ENCODE results near the gene ZNF443.
"Not testable (repeated sequence)": the region's sequence is repeated elsewhere in the genome, so short reads cannot be mapped to it uniquely, and the experiment has no call there.

The ZNF443 gene

GRCh38 chr19:12425236-12425887 lies 15.5 kb downstream of the ZNF443 start:
- no peak overlapping the region for H3K27ac ChIP-seq
- no peaks in the 10 kb centered on the region for H3K4me1 ChIP-seq
- peaks cover 0 to 8% (median 0%) of the 10 kb centered on the region in 3 donors for H3K9me3 ChIP-seq
- no peak for TF ChIP-seq CTCF (IDR thresholded peaks at IDR 0.05)
- H3K36me3 ChIP-seq: peaks cover 2 to 23% (median 2%) of the 10 kb centered on the region in 3 donors
- DNase-seq: no peak
- H3K27me3 ChIP-seq: no peaks in the 10 kb centered on the region
- intact Hi-C loops (cut with DNase I; ENCODE audit: low total_unique reads): no loop called here
- H3K4me3 ChIP-seq: no peak overlapping the region

GRCh38 chr19:12417273-12417672 lies 23.5 kb downstream of the ZNF443 start:
- H3K27ac ChIP-seq; H3K4me3 ChIP-seq; intact Hi-C loops (cut with DNase I; ENCODE audit: low total_unique reads): not testable (repeated sequence)

DNA sequence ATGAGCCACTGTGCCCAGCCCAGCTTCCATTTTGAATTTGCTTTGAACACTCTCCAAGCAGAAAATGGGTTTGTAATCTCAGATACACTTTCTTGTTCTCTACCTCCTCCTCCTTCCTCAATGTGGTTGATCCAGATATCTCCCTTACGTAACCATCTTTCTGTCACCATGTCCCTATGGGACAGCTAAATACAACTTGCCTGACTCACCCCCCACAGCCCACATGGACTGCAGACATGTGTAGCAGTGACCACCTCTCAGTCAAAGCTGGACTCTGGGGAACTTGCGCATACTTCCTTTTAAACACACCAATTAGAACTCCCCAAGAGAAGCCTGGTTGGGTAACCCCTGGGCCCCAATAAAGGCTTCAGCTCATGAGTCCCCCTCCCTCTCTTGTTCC lies 28.9 kb downstream of the ZNF443 start:
- Histone ChIP-seq H3K36me3 (no peaks in the 10 kb centered on the region), H3K27ac (no peak overlapping the region), H3K9me3 (no peaks in the 10 kb centered on the region), H3K4me1 (no peaks in the 10 kb centered on the region), H3K4me3 (no peak overlapping the region), H3K27me3 (no peaks in the 10 kb centered on the region)
- intact Hi-C loops (cut with DNase I; ENCODE audit: low total_unique reads): no loop called here
- no peak for TF ChIP-seq CTCF (IDR thresholded peaks at IDR 0.05)
- no peak for DNase-seq

More at GRCh38 chr19:12417273-12417672, 23.5 kb downstream of the ZNF443 start:
- DNase-seq, H3K4me1 ChIP-seq, H3K27me3 ChIP-seq, H3K9me3 ChIP-seq: not testable (repeated sequence)
- H3K36me3 ChIP-seq: peaks cover 0 to 12% (median 0%) of the 10 kb centered on the region in 3 donors

- Histone ChIP-seq H3K27ac (peak within 1 kb of the TSS; percentile 77 to 85), H3K9me3 (no peaks in the 10 kb centered on the region), H3K27me3 (no peaks in the 10 kb centered on the region), H3K4me3 (peak within 1 kb of the TSS; percentile 66 to 92), H3K4me1 (peaks cover 0 to 10% (median 5%) of the 10 kb centered on the region in 4 donors), H3K36me3 (no peaks in the 10 kb centered on the region)
- DNase-seq: peak; percentile 98 to 99
- TF ChIP-seq CTCF (IDR thresholded peaks at IDR 0.05): peak; percentile 4 to 5
- intact Hi-C loops (cut with DNase I; ENCODE audit: low total_unique reads): no loop called here
Observed at GRCh38 chr19:12400633-12401502, 40.0 kb downstream of the ZNF443 start, which contains the start of gene ZNF799. Gene ZNF799, minus strand, starts transcription at chr19:12401271. Its CDS starts 201 bp downstream, at chr19:12401070.

DNA sequence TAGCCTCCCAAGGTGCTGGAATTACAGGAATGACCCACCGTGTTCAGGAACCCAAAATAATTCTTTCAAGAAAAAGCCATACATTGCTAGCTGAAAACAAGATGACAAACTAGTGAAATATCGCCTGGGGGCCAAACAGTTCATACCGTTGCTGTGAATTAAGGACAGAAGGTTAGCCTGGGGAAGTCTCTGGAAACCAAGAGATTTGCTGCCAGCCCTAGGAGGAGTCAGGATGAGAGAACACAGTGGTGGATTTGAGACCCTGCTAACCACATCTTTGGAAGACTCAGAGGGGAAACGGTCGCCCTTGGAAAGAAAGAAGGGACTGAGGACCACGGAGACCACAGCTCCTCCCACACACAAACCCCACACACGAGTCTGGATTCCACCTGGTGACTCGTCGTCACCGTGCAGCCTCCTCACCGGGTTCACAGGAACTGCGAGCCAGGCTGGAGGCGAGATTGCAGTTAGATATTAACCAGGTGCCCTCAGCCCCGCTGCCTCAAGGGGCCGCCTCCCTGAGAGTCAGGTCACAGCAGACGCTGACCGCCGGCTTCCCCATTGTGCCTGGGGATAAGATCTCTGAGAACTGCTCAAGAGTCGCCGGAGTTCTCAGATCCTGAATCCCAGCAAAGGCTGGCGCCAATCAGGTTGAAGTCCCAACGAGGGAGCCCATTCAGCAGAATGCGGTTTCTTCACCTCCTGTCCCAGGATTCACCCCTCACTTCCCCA lies 40.8 kb downstream of the ZNF443 start:
- intact Hi-C loops (cut with DNase I; ENCODE audit: low total_unique reads); H3K27me3 ChIP-seq; H3K9me3 ChIP-seq; H3K36me3 ChIP-seq: not testable (repeated sequence)
- DNase-seq: peak; percentile 27 to 62
- Histone ChIP-seq H3K4me3 (peak overlapping the region; percentile 66 to 92), H3K4me1 (peaks cover 0 to 10% (median 5%) of the 10 kb centered on the region in 4 donors), H3K27ac (peak overlapping the region; percentile 77 to 85)

- H3K4me1 ChIP-seq; H3K27ac ChIP-seq; DNase-seq; H3K4me3 ChIP-seq; H3K27me3 ChIP-seq; intact Hi-C loops (cut with DNase I; ENCODE audit: low total_unique reads): not testable (repeated sequence)
- H3K9me3 ChIP-seq: peaks cover 0 to 14% (median 0%) of the 10 kb centered on the region in 3 donors
- peaks cover 29 to 38% (median 35%) of the 10 kb centered on the region in 3 donors for H3K36me3 ChIP-seq
Observed at GRCh38 chr19:12391148-12391547, 49.7 kb downstream of the ZNF443 start.

DNA sequence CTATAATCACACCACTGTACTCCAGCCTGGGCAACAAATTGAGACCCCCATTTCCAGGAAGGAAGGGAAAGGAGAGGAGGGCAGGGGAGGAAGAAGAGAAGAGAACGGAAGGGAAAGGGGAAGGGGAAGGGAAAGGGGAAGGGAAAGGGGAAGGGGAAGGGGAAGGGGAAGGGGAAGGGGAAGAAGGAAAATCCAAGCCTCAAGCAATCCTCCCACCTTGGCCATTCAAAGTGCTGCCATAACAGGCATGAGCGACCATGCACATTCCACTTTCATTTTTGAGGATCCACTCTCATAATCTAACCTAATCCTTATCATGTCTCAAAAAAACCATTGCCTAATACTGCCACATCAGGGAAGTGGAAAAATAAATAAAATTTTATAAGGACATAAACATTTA lies 54.5 kb downstream of the ZNF443 start:
- DNase-seq; H3K27ac ChIP-seq; H3K27me3 ChIP-seq; H3K4me3 ChIP-seq; H3K4me1 ChIP-seq; intact Hi-C loops (cut with DNase I; ENCODE audit: low total_unique reads): not testable (repeated sequence)
- Histone ChIP-seq H3K36me3 (peaks cover 43 to 51% (median 48%) of the 10 kb centered on the region in 3 donors), H3K9me3 (peaks cover 0 to 11% (median 2%) of the 10 kb centered on the region in 3 donors)

Measured in tibial artery (tissue), 4 donors.